Measurements from ENCODE around the gene INTS11.

Gene INTS11

GRCh38 chr1:1345860-1346500, 21.5 kb upstream of the INTS11 start:
- peaks cover 28% of the 10 kb centered on the region for H3K79me2 ChIP-seq (ENCODE audit: control insufficient read depth, insufficient read depth, low read length, poor library complexity)
- no peak overlapping the region for H4K91ac ChIP-seq (ENCODE audit: low read depth, low read length)
- peaks cover 15 to 16% of the 10 kb centered on the region in 2 experiments for H3K36me3 ChIP-seq (ENCODE audit: control insufficient read depth in 1 of 2, insufficient read depth in 2 of 2, low read length in 2 of 2)
- H3K27me3 ChIP-seq (ENCODE audit: insufficient read depth, low read length) = no peaks in the 10 kb centered on the region
- H2AFZ ChIP-seq (ENCODE audit: insufficient read depth, low read length, poor library complexity) = no peak overlapping the region
- DNase-seq = no peak
- peaks cover 14 to 31% of the 10 kb centered on the region in 2 experiments for H3K4me1 ChIP-seq (ENCODE audit: control insufficient read depth in 1 of 2, insufficient read depth in 2 of 2, low read length in 2 of 2)
- no peak overlapping the region for H3K23ac ChIP-seq (ENCODE audit: low read length)
- H3K4ac ChIP-seq (ENCODE audit: low read depth, low read length) = peak overlapping the region; percentile 57
- no peak overlapping the region for H4K12ac ChIP-seq (ENCODE audit: low read depth, low read length)
- no peak overlapping the region for H3K4me2 ChIP-seq (ENCODE audit: low read length)
- no peak overlapping the region for H2BK120ac ChIP-seq (ENCODE audit: insufficient read depth, low read length, poor library complexity)
- no peak overlapping the region for H4K8ac ChIP-seq (ENCODE audit: low read depth, low read length)
- peaks cover 5% of the 10 kb centered on the region for H3K9me3 ChIP-seq (ENCODE audit: insufficient read depth, low read depth, low read length)
- H2AK5ac ChIP-seq (ENCODE audit: low read length) = no peak overlapping the region
- H2BK5ac ChIP-seq (ENCODE audit: low read depth, low read length, poor library complexity) = no peak overlapping the region
- no CpG with 5 or more reads among the region's 12 CpGs for WGBS (ENCODE audit: extremely low coverage, insufficient coverage, insufficient read length)
- H3K27ac ChIP-seq (ENCODE audit: low read depth, low read length) = no peak overlapping the region
- H2BK12ac ChIP-seq (ENCODE audit: low read length) = no peak overlapping the region
- H3K18ac ChIP-seq (ENCODE audit: low read length) = no peak overlapping the region
- H3K14ac ChIP-seq (ENCODE audit: low read length) = no peak overlapping the region
- no peak overlapping the region for H3K9ac ChIP-seq (ENCODE audit: low read length)
- H3K4me3 ChIP-seq (ENCODE audit: low read depth, low read length) = no peak overlapping the region
- peaks cover 12% of the 10 kb centered on the region for H3K79me1 ChIP-seq (ENCODE audit: low read length)

- Histone ChIP-seq H2AFZ (ENCODE audit: insufficient read depth, low read length, poor library complexity) (no peak overlapping the region), H3K4me3 (ENCODE audit: low read depth, low read length) (no peak overlapping the region), H2AK5ac (ENCODE audit: low read length) (no peak overlapping the region), H3K27me3 (ENCODE audit: insufficient read depth, low read length) (no peaks in the 10 kb centered on the region), H3K9me3 (ENCODE audit: insufficient read depth, low read depth, low read length) (peaks cover 10% of the 10 kb centered on the region), H2BK12ac (ENCODE audit: low read length) (no peak overlapping the region), H3K4me2 (ENCODE audit: low read length) (no peak overlapping the region), H3K23ac (ENCODE audit: low read length) (no peak overlapping the region), H3K36me3 (ENCODE audit: control insufficient read depth in 1 of 2, insufficient read depth in 2 of 2, low read length in 2 of 2) (peaks cover 18 to 22% of the 10 kb centered on the region in 2 experiments), H3K27ac (ENCODE audit: low read depth, low read length) (no peak overlapping the region), H4K8ac (ENCODE audit: low read depth, low read length) (no peak overlapping the region), H2BK5ac (ENCODE audit: low read depth, low read length, poor library complexity) (no peak overlapping the region), H4K91ac (ENCODE audit: low read depth, low read length) (no peak overlapping the region), H3K79me2 (ENCODE audit: control insufficient read depth, insufficient read depth, low read length, poor library complexity) (peaks cover 28% of the 10 kb centered on the region), H3K4ac (ENCODE audit: low read depth, low read length) (peak overlapping the region; percentile 20), H2BK120ac (ENCODE audit: insufficient read depth, low read length, poor library complexity) (no peak overlapping the region), H3K14ac (ENCODE audit: low read length) (no peak overlapping the region), H3K9ac (ENCODE audit: low read length) (no peak overlapping the region), H4K12ac (ENCODE audit: low read depth, low read length) (no peak overlapping the region), H3K79me1 (ENCODE audit: low read length) (peaks cover 12% of the 10 kb centered on the region), H3K4me1 (ENCODE audit: control insufficient read depth in 1 of 2, insufficient read depth in 2 of 2, low read length in 2 of 2) (peaks cover 14 to 31% of the 10 kb centered on the region in 2 experiments), H3K18ac (ENCODE audit: low read length) (peak overlapping the region; percentile 12)
- no CpG with 5 or more reads among the region's 16 CpGs for WGBS (ENCODE audit: extremely low coverage, insufficient coverage, insufficient read length)
- peak in 1 of 2 donors; percentile 54 for DNase-seq
These were observed 20.9 kb upstream of the INTS11 start for GRCh38 chr1:1345384-1345783.

- H3K23ac ChIP-seq (ENCODE audit: low read length) = no peak overlapping the region
- no peak overlapping the region for H3K9ac ChIP-seq (ENCODE audit: low read length)
- H2AFZ ChIP-seq (ENCODE audit: insufficient read depth, low read length, poor library complexity) = no peak overlapping the region
- H3K4me3 ChIP-seq (ENCODE audit: low read depth, low read length) = no peak overlapping the region
- H3K9me3 ChIP-seq (ENCODE audit: insufficient read depth, low read depth, low read length) = peaks cover 10% of the 10 kb centered on the region
- no peak overlapping the region for H3K14ac ChIP-seq (ENCODE audit: low read length)
- no peak overlapping the region for H2BK120ac ChIP-seq (ENCODE audit: insufficient read depth, low read length, poor library complexity)
- peaks cover 28% of the 10 kb centered on the region for H3K79me2 ChIP-seq (ENCODE audit: control insufficient read depth, insufficient read depth, low read length, poor library complexity)
- peak; percentile 90 to 92 for DNase-seq
- no peaks in the 10 kb centered on the region for H3K27me3 ChIP-seq (ENCODE audit: insufficient read depth, low read length)
- H3K4me1 ChIP-seq (ENCODE audit: control insufficient read depth in 1 of 2, insufficient read depth in 2 of 2, low read length in 2 of 2) = peaks cover 14 to 31% of the 10 kb centered on the region in 2 experiments
- no peak overlapping the region for H2BK5ac ChIP-seq (ENCODE audit: low read depth, low read length, poor library complexity)
- no peak overlapping the region for H4K8ac ChIP-seq (ENCODE audit: low read depth, low read length)
- H3K4ac ChIP-seq (ENCODE audit: low read depth, low read length) = peak overlapping the region; percentile 26
- no peak overlapping the region for H2BK12ac ChIP-seq (ENCODE audit: low read length)
- peaks cover 24 to 27% of the 10 kb centered on the region in 2 experiments for H3K36me3 ChIP-seq (ENCODE audit: control insufficient read depth in 1 of 2, insufficient read depth in 2 of 2, low read length in 2 of 2)
- H3K4me2 ChIP-seq (ENCODE audit: low read length) = no peak overlapping the region
- peak overlapping the region; percentile 12 for H3K18ac ChIP-seq (ENCODE audit: low read length)
- H4K91ac ChIP-seq (ENCODE audit: low read depth, low read length) = no peak overlapping the region
- no peak overlapping the region for H4K12ac ChIP-seq (ENCODE audit: low read depth, low read length)
- H3K79me1 ChIP-seq (ENCODE audit: low read length) = peaks cover 12% of the 10 kb centered on the region
- H3K27ac ChIP-seq (ENCODE audit: low read depth, low read length) = no peak overlapping the region
- H2AK5ac ChIP-seq (ENCODE audit: low read length) = no peak overlapping the region
- WGBS (ENCODE audit: extremely low coverage, insufficient coverage, insufficient read length) = no CpG with 5 or more reads among the region's 15 CpGs
These were observed 20.3 kb upstream of the INTS11 start for GRCh38 chr1:1344655-1345361.

GRCh38 chr1:1343811-1344421, 19.5 kb upstream of the INTS11 start:
- peaks cover 32 to 36% of the 10 kb centered on the region in 2 experiments for H3K36me3 ChIP-seq (ENCODE audit: control insufficient read depth in 1 of 2, insufficient read depth in 2 of 2, low read length in 2 of 2)
- no peaks in the 10 kb centered on the region for H3K27me3 ChIP-seq (ENCODE audit: insufficient read depth, low read length)
- H3K9me3 ChIP-seq (ENCODE audit: insufficient read depth, low read depth, low read length) = peaks cover 10% of the 10 kb centered on the region
- no peak overlapping the region for H4K8ac ChIP-seq (ENCODE audit: low read depth, low read length)
- peak overlapping the region; percentile 37 for H3K18ac ChIP-seq (ENCODE audit: low read length)
- H4K91ac ChIP-seq (ENCODE audit: low read depth, low read length) = no peak overlapping the region
- H3K79me1 ChIP-seq (ENCODE audit: low read length) = peaks cover 9% of the 10 kb centered on the region
- H2AFZ ChIP-seq (ENCODE audit: insufficient read depth, low read length, poor library complexity) = no peak overlapping the region
- no peak overlapping the region for H3K4me2 ChIP-seq (ENCODE audit: low read length)
- H2AK5ac ChIP-seq (ENCODE audit: low read length) = no peak overlapping the region
- H3K27ac ChIP-seq (ENCODE audit: low read depth, low read length) = no peak overlapping the region
- H2BK120ac ChIP-seq (ENCODE audit: insufficient read depth, low read length, poor library complexity) = no peak overlapping the region
- peak in 1 of 2 donors; percentile 43 for DNase-seq
- H3K4ac ChIP-seq (ENCODE audit: low read depth, low read length) = peak overlapping the region; percentile 19
- no peak overlapping the region for H3K14ac ChIP-seq (ENCODE audit: low read length)
- peaks cover 25% of the 10 kb centered on the region for H3K79me2 ChIP-seq (ENCODE audit: control insufficient read depth, insufficient read depth, low read length, poor library complexity)
- WGBS (ENCODE audit: extremely low coverage, insufficient coverage, insufficient read length) = no CpG with 5 or more reads among the region's 24 CpGs
- H2BK12ac ChIP-seq (ENCODE audit: low read length) = no peak overlapping the region
- H4K12ac ChIP-seq (ENCODE audit: low read depth, low read length) = no peak overlapping the region
- no peak overlapping the region for H2BK5ac ChIP-seq (ENCODE audit: low read depth, low read length, poor library complexity)
- peaks cover 14 to 31% of the 10 kb centered on the region in 2 experiments for H3K4me1 ChIP-seq (ENCODE audit: control insufficient read depth in 1 of 2, insufficient read depth in 2 of 2, low read length in 2 of 2)
- no peak overlapping the region for H3K9ac ChIP-seq (ENCODE audit: low read length)
- H3K23ac ChIP-seq (ENCODE audit: low read length) = no peak overlapping the region
- no peak overlapping the region for H3K4me3 ChIP-seq (ENCODE audit: low read depth, low read length)
